Esophagus squamous epithelium (tissue), 4 donors: ENCODE data around the gene SNRK.

ENCODE experiments used
- CTCF ChIP-seq, 6 experiments: fragments of 450-650 bp in 4 of 6; fragments of 200-600 bp in 2 of 6; sonication (generic) in 2 of 6; IDR thresholded peaks; one replicate each; pipeline ENCODE4 v1.5.1; 2016 to 2019; ENCODE audit warnings: antibody characterized with exemption in 6 of 6, mild to moderate bottlenecking in 4 of 6, moderate library complexity in 4 of 6
- POLR2A ChIP-seq, 4 donors: fragments of 450-650 bp; IDR thresholded peaks; one replicate each; pipeline ENCODE4 v1.6.1; 2017; ENCODE audit warnings: antibody characterized with exemption in 4 of 4, mild to moderate bottlenecking in 4 of 4, moderate library complexity in 3 of 4

GRCh38 chr3:43270078-43270477 is 16.3 kb upstream of the SNRK start:
- TF ChIP-seq CTCF (IDR thresholded peaks at IDR 0.05) (no peak), POLR2A (IDR thresholded peaks at IDR 0.05) (no peak)
